ENCODE results near the gene UMODL1. TPM values are rescaled to one million over a fixed set of nuclear protein-coding genes. Genes with fewer than 3 reads are reported as not detected.

The UMODL1 gene
- total RNA-seq, 6 donors from 2014 or later, result 0.07 to 6.3 (median 0.59) TPM; not detected in 1

DNA sequence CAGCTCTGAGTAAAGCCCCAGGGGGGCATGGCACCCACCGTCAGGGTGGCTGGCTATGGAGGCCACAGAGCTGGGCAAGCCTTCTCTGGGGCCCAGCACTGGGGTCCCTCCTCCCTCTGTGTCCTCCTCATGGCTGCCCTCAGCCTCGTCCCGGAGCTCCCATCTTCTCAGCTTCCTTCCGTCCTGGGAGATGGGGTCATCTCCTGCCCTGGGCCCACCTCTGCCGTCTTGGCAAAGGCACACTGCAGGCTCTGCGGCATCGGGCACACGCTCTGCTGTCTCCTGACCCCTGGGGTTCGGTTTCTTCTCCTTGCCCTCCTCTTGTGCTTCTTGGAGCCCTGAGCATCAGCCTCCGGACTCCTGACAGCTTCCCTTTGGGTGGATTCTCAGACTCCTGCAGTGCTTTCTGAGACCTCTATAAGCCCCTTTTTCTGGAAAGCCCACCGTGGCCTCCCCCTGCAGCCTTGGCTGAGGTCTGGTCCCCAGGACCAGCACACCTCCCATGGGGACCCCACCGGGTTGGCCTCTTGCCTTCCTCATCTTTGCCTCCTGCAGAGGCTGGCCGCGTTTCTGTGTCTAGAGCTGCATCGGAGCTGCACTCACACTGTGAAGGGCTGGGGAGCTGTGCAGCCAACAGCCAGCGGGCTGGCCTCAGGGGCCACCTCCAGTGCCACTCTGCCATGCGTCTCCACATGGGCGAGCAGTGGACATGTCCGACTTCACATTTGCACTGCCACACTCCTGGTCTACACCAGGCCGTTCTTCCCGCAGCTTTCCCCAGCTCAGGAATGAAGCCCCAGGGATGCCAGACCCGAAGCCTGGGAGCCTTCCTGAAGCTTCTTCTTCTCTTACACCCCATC is 11.6 kb downstream of the UMODL1 start:
- Histone ChIP-seq H3K27me3 (no peaks in the 10 kb centered on the region), H3K36me3 (no peaks in the 10 kb centered on the region), H3K4me3 (no peak overlapping the region), H3K9me3 (no peaks in the 10 kb centered on the region), H3K4me1 (peaks cover 0 to 5% (median 2%) of the 10 kb centered on the region in 4 donors), H3K27ac (no peak overlapping the region)
- DNase-seq, result peak in 1 of 2 donors; percentile 54
- no peak for TF ChIP-seq POLR2AphosphoS5 (IDR thresholded peaks at IDR 0.05)
- no peak for TF ChIP-seq CTCF (IDR thresholded peaks at IDR 0.05)
- TF ChIP-seq POLR2A (IDR thresholded peaks at IDR 0.05), result no peak
- TF ChIP-seq EP300 (IDR thresholded peaks at IDR 0.05), result no peak
- WGBS, 2 donors, result 80 to 88% methylated on average over 15 to 21 of the region's 22 CpGs
- no peak for ATAC-seq (ENCODE audit: low FRiP score in 2 of 2)

- TF ChIP-seq CTCF (IDR thresholded peaks at IDR 0.05) (no peak), EP300 (IDR thresholded peaks at IDR 0.05) (no peak), POLR2AphosphoS5 (IDR thresholded peaks at IDR 0.05) (no peak), POLR2A (IDR thresholded peaks at IDR 0.05) (no peak)
- Histone ChIP-seq H3K9me3 (no peaks in the 10 kb centered on the region), H3K27ac (no peak overlapping the region), H3K27me3 (no peaks in the 10 kb centered on the region), H3K4me3 (no peak overlapping the region), H3K4me1 (peaks cover 0 to 5% (median 2%) of the 10 kb centered on the region in 4 donors), H3K36me3 (no peaks in the 10 kb centered on the region)
- DNase-seq (peak in 1 of 2 donors; percentile 33), ATAC-seq (ENCODE audit: low FRiP score in 2 of 2) (no peak)
- WGBS, 2 donors, result 84 to 100% methylated on average over 4 to 6 of the region's 6 CpGs
Observed at GRCh38 chr21:42083361-42083690, 12.2 kb downstream of the UMODL1 start.

DNA sequence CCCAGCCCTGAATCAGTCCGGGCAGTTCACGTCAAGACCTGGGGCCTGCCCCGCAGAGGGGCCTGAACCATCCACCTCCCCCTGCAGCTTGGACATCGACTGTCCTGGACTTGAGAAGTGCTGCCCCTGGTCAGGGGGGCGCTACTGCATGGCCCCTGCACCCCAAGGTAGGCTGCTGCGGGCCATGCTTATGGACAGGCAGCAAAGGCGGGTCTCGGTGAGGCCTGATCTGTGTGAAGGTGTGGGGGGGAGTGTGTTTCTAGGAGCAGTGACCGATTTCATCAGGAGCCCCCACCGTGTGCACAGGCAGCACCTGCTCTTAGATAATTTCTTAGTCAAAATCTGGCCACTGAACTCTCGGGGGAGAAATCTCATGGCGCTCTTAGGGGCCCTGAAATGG is 13.0 kb downstream of the UMODL1 start:
- TF ChIP-seq CTCF (IDR thresholded peaks at IDR 0.05) (no peak), POLR2A (IDR thresholded peaks at IDR 0.05) (no peak), EP300 (IDR thresholded peaks at IDR 0.05) (no peak), POLR2AphosphoS5 (IDR thresholded peaks at IDR 0.05) (no peak)
- WGBS, 2 donors, result 94 to 95% methylated on average over 10 to 12 of the region's 12 CpGs
- no peak for DNase-seq
- Histone ChIP-seq H3K4me3 (no peak overlapping the region), H3K36me3 (no peaks in the 10 kb centered on the region), H3K27ac (no peak overlapping the region), H3K9me3 (no peaks in the 10 kb centered on the region), H3K4me1 (peaks cover 0 to 5% (median 2%) of the 10 kb centered on the region in 4 donors), H3K27me3 (no peaks in the 10 kb centered on the region)
- no peak for ATAC-seq (ENCODE audit: low FRiP score in 2 of 2)

- Histone ChIP-seq H3K4me3 (no peak overlapping the region), H3K36me3 (no peaks in the 10 kb centered on the region), H3K27ac (no peak overlapping the region), H3K4me1 (peaks cover 0 to 5% (median 2%) of the 10 kb centered on the region in 4 donors), H3K27me3 (no peaks in the 10 kb centered on the region), H3K9me3 (no peaks in the 10 kb centered on the region)
- WGBS, 2 donors, result 88 to 91% methylated on average over 12 to 16 of the region's 16 CpGs
- ATAC-seq (ENCODE audit: low FRiP score in 2 of 2) (no peak), DNase-seq (no peak)
- TF ChIP-seq POLR2A (IDR thresholded peaks at IDR 0.05) (no peak), CTCF (IDR thresholded peaks at IDR 0.05) (no peak), EP300 (IDR thresholded peaks at IDR 0.05) (no peak), POLR2AphosphoS5 (IDR thresholded peaks at IDR 0.05) (no peak)
Observed at GRCh38 chr21:42085246-42086077, 14.3 kb downstream of the UMODL1 start.
